NOMO-1 treated with DMSO at 0.1 percent for 48 hours (cell line): ENCODE measurements around the gene LCE2C.
"Not testable (repeated sequence)": the region's sequence is repeated elsewhere in the genome, so short reads cannot be mapped to it uniquely, and the experiment has no call there.

Experiments
- DNase-seq: peaks from one replicate; lab custom pipeline; 2025; ENCODE audit not compliant: unreplicated experiment; lab: John Stamatoyannopoulos, UW

The LCE2C gene

GRCh38 chr1:152674983-152675382 lies at the start of gene LCE2C:
LCE2C (plus strand) TSS chr1:152675279; CDS start chr1:152676016, 737 bp downstream.
- not testable (repeated sequence) for DNase-seq

- DNase-seq: no peak
These were observed 48.3 kb upstream of the LCE2C start for GRCh38 chr1:152626744-152627143.

GRCh38 chr1:152630596-152630995 lies 44.5 kb upstream of the LCE2C start:
- DNase-seq: no peak

- no peak for DNase-seq
These were observed 34.7 kb upstream of the LCE2C start for GRCh38 chr1:152640351-152640750.

- DNase-seq: no peak
These were observed 31.1 kb upstream of the LCE2C start for GRCh38 chr1:152643945-152644344.

DNA sequence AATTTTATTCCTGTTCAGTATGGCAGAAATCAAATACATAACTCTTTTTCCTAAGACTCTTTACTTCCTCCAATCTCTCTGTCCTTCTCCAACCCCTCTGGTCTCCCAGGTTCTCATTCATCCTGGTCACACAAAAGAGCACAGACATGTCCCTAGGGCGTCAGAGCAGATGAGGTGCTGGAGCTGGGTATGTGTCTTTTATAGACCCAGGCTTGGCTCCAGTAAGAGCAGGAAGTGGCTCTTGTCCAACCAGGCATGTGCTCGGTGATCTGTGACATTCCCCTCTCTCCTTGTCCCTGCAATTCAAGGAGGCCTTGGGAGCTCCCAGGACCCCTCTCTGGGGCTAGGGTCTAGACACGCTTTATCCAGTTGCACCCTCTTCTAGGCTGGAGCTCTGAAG lies 29.9 kb upstream of the LCE2C start:
- DNase-seq: no peak

GRCh38 chr1:152646656-152647055 lies 28.4 kb upstream of the LCE2C start:
- DNase-seq: no peak

DNA sequence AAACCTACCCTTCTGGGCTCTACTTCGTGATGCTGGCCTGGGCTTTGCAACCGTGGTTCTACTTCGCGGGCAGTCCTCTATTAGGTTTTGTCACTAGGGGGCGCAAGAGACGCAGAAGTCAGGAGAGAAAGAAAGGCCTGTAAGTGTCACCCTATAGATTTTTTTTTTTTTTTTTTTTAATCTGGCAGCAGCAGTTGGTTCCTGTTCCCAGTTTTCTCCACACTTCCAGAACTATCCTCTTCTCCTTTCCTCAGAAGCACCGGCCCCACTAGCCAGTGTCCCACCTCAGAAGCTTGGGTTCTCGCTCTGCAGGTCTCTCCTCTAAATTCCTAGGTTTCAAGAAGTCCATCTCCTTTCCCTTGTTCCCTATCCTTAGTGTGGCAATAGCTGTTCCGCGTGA lies 21.0 kb upstream of the LCE2C start:
- DNase-seq: peak; percentile 39

- no peak for DNase-seq
These were observed 18.6 kb upstream of the LCE2C start for GRCh38 chr1:152656459-152656858.

DNA sequence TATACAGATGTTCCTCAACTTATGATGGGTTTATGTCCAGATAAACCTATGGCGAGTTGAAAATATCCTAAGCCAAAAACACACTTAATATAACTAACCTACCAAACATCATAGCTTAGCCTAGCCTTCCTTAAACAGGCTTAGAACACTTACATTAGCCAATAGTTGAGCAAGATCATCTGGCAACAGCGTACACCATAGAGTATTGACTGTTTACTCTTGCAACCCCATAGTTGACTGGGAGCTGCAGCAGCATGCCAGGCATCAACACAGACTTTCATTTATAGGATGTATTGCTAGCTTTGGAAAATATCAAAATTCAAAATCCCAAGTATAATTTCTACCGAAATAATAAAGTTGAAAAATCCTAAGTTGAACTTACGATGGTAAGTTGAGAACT lies 17.4 kb upstream of the LCE2C start:
- no peak for DNase-seq

- DNase-seq: no peak
These were observed 16.4 kb upstream of the LCE2C start for GRCh38 chr1:152658649-152659048.

- DNase-seq: no peak
These were observed 12.0 kb upstream of the LCE2C start, which contains the start of gene LCE2D for GRCh38 chr1:152663098-152663497. LCE2D (plus strand) TSS chr1:152663380; CDS start chr1:152664106, 726 bp downstream.

DNA sequence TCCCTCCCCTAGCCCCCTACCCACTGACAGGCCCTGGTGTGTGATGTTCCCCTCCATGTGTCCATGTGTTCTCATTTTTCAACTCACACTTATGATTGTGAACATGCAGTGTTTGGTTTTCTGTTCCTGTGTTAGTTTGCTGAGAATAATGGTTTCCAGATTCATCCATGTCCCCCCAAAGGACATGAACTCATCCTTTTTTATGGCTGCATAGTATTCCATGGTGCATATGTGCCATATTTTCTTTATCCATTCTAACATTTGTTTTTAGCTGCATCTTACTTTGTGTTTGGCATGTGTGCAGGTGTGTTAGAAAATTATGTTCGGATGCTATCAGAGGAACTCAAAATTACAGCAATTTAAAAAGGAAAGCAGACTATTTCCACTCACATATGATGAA lies 8.9 kb upstream of the LCE2C start:
- DNase-seq: not testable (repeated sequence)

DNA sequence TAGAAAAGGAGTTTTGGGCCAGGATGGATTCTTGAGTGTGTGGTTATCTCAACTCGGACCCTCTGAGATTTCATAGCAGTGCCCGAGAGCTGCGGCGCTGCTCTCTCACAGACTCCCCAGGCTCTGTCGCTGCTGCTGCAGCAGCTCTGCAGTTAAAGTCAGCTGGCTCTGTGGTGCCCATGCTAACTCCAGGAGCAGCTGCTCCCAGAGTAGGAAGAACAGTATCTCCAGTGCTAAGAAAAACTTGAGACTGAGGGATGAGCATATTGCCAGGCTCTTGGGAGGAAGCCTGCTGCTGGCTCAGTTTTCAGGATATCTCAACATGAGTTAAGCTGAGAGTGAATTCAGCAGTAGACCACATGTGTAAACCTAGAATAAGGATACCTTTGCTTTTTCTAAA lies 7.4 kb upstream of the LCE2C start:
- DNase-seq: no peak

- DNase-seq: no peak
These were observed 2.1 kb upstream of the LCE2C start for GRCh38 chr1:152673016-152673415.

DNA sequence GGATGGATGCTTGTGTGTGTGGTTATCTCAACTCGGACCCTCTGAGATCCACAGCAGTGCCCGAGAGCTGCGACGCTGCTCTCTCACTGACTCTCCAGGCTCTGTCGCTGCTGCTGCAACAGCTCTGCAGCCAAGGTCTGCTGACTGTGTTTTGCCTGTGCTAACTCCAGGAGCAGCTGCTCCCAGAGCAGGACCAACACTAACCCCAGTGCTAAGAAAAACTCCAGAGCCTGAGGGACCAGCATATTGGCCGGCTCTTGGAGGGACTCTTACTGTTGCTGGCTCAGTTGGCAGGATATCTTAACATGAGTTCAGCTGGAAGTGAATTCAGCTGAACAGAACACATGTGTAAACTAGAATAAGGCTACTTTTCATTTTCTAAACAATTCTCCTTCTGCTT lies 4.4 kb downstream of the LCE2C start:
- DNase-seq: no peak

DNA sequence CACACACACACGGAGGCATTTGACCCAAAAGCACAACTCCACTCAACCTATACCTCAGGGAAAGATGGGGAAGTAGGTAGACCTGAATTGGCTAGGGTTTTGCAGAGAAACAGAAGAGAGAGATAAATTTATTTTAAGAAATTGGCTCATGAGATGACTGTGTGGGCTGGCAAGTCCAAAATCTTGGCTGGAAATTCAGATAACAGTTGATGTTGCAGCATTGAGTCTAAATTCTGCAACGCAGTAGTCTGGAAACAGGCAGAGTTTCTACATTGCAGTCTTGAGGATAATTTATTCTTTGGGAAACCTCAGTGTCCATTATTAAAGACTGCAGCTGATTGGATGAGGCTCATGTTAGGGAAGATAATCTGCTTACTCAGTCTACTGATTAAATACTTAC lies 6.5 kb downstream of the LCE2C start:
- DNase-seq: no peak

- no peak for DNase-seq
These were observed 8.8 kb downstream of the LCE2C start for GRCh38 chr1:152683846-152684245.

GRCh38 chr1:152685823-152686222 lies 10.7 kb downstream of the LCE2C start, which contains the start of gene LCE2B:
LCE2B (plus strand) TSS chr1:152686123; CDS start chr1:152686844, 721 bp downstream.
- not testable (repeated sequence) for DNase-seq

GRCh38 chr1:152697701-152698600 lies 22.9 kb downstream of the LCE2C start, which contains the start of gene LCE2A:
LCE2A (plus strand) TSS chr1:152698345; CDS start chr1:152698902, 557 bp downstream.
- no peak for DNase-seq

DNA sequence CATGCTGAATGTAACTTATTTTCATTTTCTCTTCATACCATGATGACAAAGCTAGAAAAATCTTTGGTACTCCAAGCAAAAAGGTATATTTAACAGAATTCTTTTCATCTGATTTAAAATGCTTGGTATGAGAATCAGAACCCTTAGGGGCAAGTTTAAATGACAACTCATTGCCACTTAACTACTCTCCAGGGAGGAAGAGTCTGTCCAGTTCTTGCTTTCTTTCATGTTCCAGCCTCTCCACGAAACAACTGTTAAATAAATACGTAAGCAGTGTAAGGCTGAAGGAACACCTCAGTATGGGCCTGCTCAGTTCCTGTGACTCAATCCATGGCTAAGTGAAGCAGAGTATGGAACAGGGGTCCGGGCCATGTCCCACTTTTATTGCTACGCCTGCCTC lies 24.7 kb downstream of the LCE2C start:
- no peak for DNase-seq

GRCh38 chr1:152707860-152708259 lies 32.8 kb downstream of the LCE2C start, which contains the start of gene LCE4A:
LCE4A (plus strand) TSS chr1:152708160; CDS start chr1:152709076, 916 bp downstream.
- no peak for DNase-seq
